ENCODE results near the gene MYO5B. TPM values are rescaled to one million over a fixed set of nuclear protein-coding genes. Genes with fewer than 3 reads are reported as not detected.

MYO5B gene
- total RNA-seq, 2 experiments from 2014 or later = not detected

GRCh38 chr18:50044402-50044801 lies 150.5 kb downstream of the MYO5B start:
- no peaks in the 10 kb centered on the region for H3K9me2 ChIP-seq (ENCODE audit: insufficient read depth, low read length)
- no peaks in the 10 kb centered on the region for H3K9me3 ChIP-seq (ENCODE audit: low read length)
- no peak overlapping the region for H3K4me2 ChIP-seq (ENCODE audit: low read length)
- BruUV-seq (replicated peaks) = no TSS peak
- no peaks in the 10 kb centered on the region for H3K36me3 ChIP-seq (ENCODE audit: insufficient read depth, low read length)
- H3K4me3 ChIP-seq (ENCODE audit: low read depth, low read length, poor library complexity, severe bottlenecking) = no peak overlapping the region
- no peak for DNase-seq (ENCODE audit: low spot score)
- ChIA-PET POLR2A (no interaction called here), CTCF (ENCODE audit: unreplicated experiment) (no interaction called here)
- TF ChIP-seq CTCF (conservative IDR thresholded peaks at IDR 0.05; ENCODE audit: low read length) (no peak), EZH2phosphoT487 (IDR thresholded peaks at IDR 0.05; ENCODE audit: borderline replicate concordance, low read depth, low read length) (no peak)
- no peaks in the 10 kb centered on the region for H4K20me1 ChIP-seq (ENCODE audit: insufficient read depth, low read length)
- intact Hi-C loops (cut with micrococcal nuclease; ENCODE audit: unreplicated experiment) = no loop called here
- no peaks in the 10 kb centered on the region for H3K4me1 ChIP-seq (ENCODE audit: insufficient read depth, low read length, poor library complexity, severe bottlenecking)
- no peak overlapping the region for H3K27ac ChIP-seq (ENCODE audit: low read depth, low read length, poor library complexity, severe bottlenecking)
- no peak overlapping the region for H2AFZ ChIP-seq (ENCODE audit: low read length)
- no peaks in the 10 kb centered on the region for H3K79me2 ChIP-seq (ENCODE audit: insufficient read depth, low read depth, low read length)

GRCh38 chr18:50042611-50043010 lies 152.3 kb downstream of the MYO5B start:
- ChIA-PET CTCF (ENCODE audit: unreplicated experiment) (no interaction called here), POLR2A (no interaction called here)
- no peak overlapping the region for H2AFZ ChIP-seq (ENCODE audit: low read length)
- H4K20me1 ChIP-seq (ENCODE audit: insufficient read depth, low read length) = no peaks in the 10 kb centered on the region
- no peaks in the 10 kb centered on the region for H3K4me1 ChIP-seq (ENCODE audit: insufficient read depth, low read length, poor library complexity, severe bottlenecking)
- TF ChIP-seq CTCF (conservative IDR thresholded peaks at IDR 0.05; ENCODE audit: low read length) (no peak), EZH2phosphoT487 (IDR thresholded peaks at IDR 0.05; ENCODE audit: borderline replicate concordance, low read depth, low read length) (no peak)
- H3K9me2 ChIP-seq (ENCODE audit: insufficient read depth, low read length) = no peaks in the 10 kb centered on the region
- H3K27ac ChIP-seq (ENCODE audit: low read depth, low read length, poor library complexity, severe bottlenecking) = no peak overlapping the region
- H3K9me3 ChIP-seq (ENCODE audit: low read length) = no peaks in the 10 kb centered on the region
- no peak overlapping the region for H3K4me2 ChIP-seq (ENCODE audit: low read length)
- H3K36me3 ChIP-seq (ENCODE audit: insufficient read depth, low read length) = no peaks in the 10 kb centered on the region
- no peak overlapping the region for H3K4me3 ChIP-seq (ENCODE audit: low read depth, low read length, poor library complexity, severe bottlenecking)
- no peaks in the 10 kb centered on the region for H3K79me2 ChIP-seq (ENCODE audit: insufficient read depth, low read depth, low read length)
- intact Hi-C loops (cut with micrococcal nuclease; ENCODE audit: unreplicated experiment) = no loop called here
- no TSS peak for BruUV-seq (replicated peaks)
- DNase-seq (ENCODE audit: low spot score) = no peak

- Histone ChIP-seq H3K4me3 (ENCODE audit: low read depth, low read length, poor library complexity, severe bottlenecking) (no peak overlapping the region), H3K27ac (ENCODE audit: low read depth, low read length, poor library complexity, severe bottlenecking) (no peak overlapping the region), H3K9me2 (ENCODE audit: insufficient read depth, low read length) (no peaks in the 10 kb centered on the region), H3K4me2 (ENCODE audit: low read length) (no peak overlapping the region), H3K9me3 (ENCODE audit: low read length) (no peaks in the 10 kb centered on the region), H2AFZ (ENCODE audit: low read length) (no peak overlapping the region), H3K79me2 (ENCODE audit: insufficient read depth, low read depth, low read length) (no peaks in the 10 kb centered on the region), H3K4me1 (ENCODE audit: insufficient read depth, low read length, poor library complexity, severe bottlenecking) (no peaks in the 10 kb centered on the region), H3K36me3 (ENCODE audit: insufficient read depth, low read length) (no peaks in the 10 kb centered on the region), H4K20me1 (ENCODE audit: insufficient read depth, low read length) (no peaks in the 10 kb centered on the region)
- intact Hi-C loops (cut with micrococcal nuclease; ENCODE audit: unreplicated experiment) = no loop called here
- ChIA-PET POLR2A (no interaction called here), CTCF (ENCODE audit: unreplicated experiment) (no interaction called here)
- DNase-seq (ENCODE audit: low spot score) = no peak
- no TSS peak for BruUV-seq (replicated peaks)
- TF ChIP-seq EZH2phosphoT487 (IDR thresholded peaks at IDR 0.05; ENCODE audit: borderline replicate concordance, low read depth, low read length) (no peak), CTCF (conservative IDR thresholded peaks at IDR 0.05; ENCODE audit: low read length) (no peak)
Observed at GRCh38 chr18:50039746-50040145, 155.2 kb downstream of the MYO5B start.
